NCI-H69 (cell line): ENCODE results near the gene CISH.

Experiments
- DNase-seq: peaks from one replicate; lab custom pipeline; 2025; lab: John Stamatoyannopoulos, UW

Gene CISH

GRCh38 chr3:50637011-50637410 is 25.4 kb upstream of the CISH start:
- DNase-seq = no peak

- DNase-seq = no peak
These were observed 23.5 kb upstream of the CISH start for GRCh38 chr3:50635066-50635465.

- no peak for DNase-seq
These were observed 21.7 kb upstream of the CISH start for GRCh38 chr3:50633230-50633790.

- no peak for DNase-seq
These were observed 20.9 kb upstream of the CISH start for GRCh38 chr3:50632450-50632849.

GRCh38 chr3:50630877-50631276 is 19.3 kb upstream of the CISH start:
- peak; percentile 89 for DNase-seq

- peak; percentile 37 for DNase-seq
These were observed 18.8 kb upstream of the CISH start for GRCh38 chr3:50630394-50630793.

- DNase-seq = no peak
These were observed 17.0 kb upstream of the CISH start for GRCh38 chr3:50628601-50629000.

- peak; percentile 36 for DNase-seq
These were observed 16.0 kb upstream of the CISH start for GRCh38 chr3:50627407-50628051.

- DNase-seq = no peak
These were observed 14.8 kb upstream of the CISH start for GRCh38 chr3:50626401-50626800.

GRCh38 chr3:50625231-50626182 is 13.9 kb upstream of the CISH start:
- DNase-seq = no peak

GRCh38 chr3:50624634-50625033 is 13.1 kb upstream of the CISH start:
- no peak for DNase-seq

GRCh38 chr3:50623840-50624474 is 12.4 kb upstream of the CISH start:
- no peak for DNase-seq

GRCh38 chr3:50622881-50623280 is 11.3 kb upstream of the CISH start:
- no peak for DNase-seq

GRCh38 chr3:50620820-50621219 is 9.2 kb upstream of the CISH start:
- no peak for DNase-seq

- DNase-seq = no peak
These were observed 8.8 kb upstream of the CISH start for GRCh38 chr3:50620420-50620819.

GRCh38 chr3:50617911-50618481 is 6.4 kb upstream of the CISH start:
- no peak for DNase-seq

GRCh38 chr3:50617096-50617791 is 5.7 kb upstream of the CISH start, which contains the start of gene MAPKAPK3:
TSS of gene MAPKAPK3 (plus strand) at chr3:50617151. CDS start at chr3:50617566, 415 bp downstream.
- peak; percentile 61 for DNase-seq

- DNase-seq = peak; percentile 89
These were observed 5.2 kb upstream of the CISH start for GRCh38 chr3:50616770-50617095.

- peak; percentile 82 for DNase-seq
These were observed 4.6 kb upstream of the CISH start for GRCh38 chr3:50616003-50616769.

- DNase-seq = no peak
These were observed 3.6 kb upstream of the CISH start for GRCh38 chr3:50615190-50615589.
